ENCODE results near the gene TWSG1.
"Not testable (repeated sequence)": the region's sequence is repeated elsewhere in the genome, so short reads cannot be mapped to it uniquely, and the experiment has no call there.

TWSG1 gene

DNA sequence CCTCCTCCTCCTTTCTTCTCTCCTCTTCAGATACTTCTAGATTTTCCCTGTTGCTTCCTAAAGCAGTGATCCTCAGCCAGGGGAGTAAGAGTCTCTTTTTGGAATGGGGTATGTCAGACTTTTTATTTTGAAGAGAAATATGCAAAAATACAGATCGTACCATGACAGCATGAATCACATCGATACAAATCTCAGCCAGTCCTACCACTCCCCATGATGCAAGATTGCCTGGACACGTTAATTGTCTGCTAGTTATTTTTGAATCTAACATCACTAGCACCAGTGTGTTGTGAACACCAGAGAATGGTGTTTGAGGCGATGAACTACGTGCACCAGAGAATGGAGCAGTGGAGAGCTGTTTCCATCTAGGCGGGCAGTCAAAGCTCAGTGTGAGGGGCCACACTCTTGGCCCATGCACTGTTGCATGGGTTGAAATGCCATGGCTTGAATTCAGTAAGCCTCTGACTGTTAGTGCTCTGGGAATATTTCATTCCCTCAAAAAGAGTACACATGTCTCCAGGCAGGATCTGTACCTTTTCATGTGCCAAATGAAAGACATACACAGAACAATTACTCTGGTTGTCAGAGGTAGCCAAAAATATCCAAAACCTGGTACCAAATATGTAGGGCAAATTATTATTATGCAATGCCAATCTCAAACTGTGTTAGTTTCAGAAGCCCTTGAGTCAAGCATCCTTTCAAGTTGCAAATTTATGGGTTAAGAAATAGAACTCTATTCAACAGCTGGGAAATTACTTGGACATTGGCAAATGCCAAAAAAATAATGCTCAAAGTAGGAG, 94.5 kb downstream of the TWSG1 start:
- FAIRE-seq: no peak

DNA sequence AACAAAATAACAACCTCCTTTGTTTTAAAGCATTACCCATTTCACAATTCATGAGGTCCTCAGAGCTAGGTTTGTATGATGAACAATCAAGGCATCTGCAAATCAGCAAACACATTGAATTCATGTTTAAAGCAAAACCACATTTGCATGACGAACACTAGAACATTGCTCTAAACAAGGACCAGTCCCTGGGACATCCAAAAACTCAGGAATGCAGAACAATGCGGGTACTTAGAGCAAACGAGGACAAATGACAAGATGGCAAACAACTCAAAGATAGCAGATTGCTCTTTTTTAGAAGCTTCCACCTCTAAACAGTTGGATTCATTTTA, 95.1 kb downstream of the TWSG1 start:
- no peak for FAIRE-seq

DNA sequence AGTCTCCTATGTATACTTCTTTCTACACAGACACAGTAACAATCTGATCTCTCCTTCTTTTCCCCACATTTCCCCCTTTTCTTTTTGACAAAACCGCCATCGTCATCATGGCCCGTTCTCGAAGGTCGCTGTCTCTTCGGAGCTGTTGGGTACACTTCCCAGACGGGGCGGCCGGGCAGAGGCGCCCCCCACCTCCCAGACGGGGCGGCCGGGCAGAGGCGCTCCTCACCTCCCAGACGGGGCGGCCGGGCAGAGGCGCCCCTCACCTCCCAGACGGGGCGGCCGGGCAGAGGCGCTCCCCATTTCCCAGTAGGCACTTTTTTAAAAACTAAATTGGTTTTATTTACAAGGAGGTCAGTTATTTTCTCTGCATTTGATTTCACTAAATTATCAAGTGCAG, 95.7 kb downstream of the TWSG1 start:
- FAIRE-seq: not testable (repeated sequence)

DNA sequence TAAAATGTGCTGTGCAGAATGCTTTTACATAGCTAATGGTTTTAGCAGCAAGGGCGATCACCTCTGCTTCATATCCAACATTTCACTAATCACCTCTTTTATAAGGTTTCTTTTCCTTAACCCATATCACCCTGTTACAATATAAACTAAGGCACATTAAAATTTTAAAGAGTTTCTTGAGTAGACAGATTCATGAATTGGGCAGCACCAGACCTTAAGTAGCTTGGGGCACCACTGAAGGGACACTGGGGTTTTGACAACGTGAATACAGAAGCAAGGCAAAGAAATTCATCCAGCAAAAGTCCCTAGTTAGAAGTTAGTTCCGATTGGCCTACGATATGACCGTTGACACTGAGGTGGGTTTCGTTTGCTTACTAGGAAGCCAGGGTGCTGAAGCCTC, 96.7 kb downstream of the TWSG1 start:
- no peak for FAIRE-seq

DNA sequence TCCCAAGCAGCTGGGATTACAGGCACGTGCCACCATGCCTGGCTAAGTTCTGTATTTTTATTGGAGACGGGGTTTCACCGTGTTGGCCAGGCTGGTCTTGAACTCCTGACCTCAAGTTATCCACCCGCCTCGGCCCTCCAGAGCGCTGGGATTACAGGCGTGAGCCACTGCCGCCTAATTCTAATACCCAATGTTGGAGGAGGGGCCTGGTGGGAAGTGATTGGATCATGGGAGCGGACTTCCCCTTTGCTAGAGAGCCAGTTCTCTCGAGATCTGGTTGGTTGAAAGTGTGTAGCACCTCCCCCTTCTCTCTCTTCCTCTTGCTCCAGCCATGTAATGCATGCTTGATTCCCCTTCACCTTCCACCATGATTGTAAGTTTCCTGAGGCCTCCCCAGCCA, 98.5 kb downstream of the TWSG1 start:
- FAIRE-seq: not testable (repeated sequence)

DNA sequence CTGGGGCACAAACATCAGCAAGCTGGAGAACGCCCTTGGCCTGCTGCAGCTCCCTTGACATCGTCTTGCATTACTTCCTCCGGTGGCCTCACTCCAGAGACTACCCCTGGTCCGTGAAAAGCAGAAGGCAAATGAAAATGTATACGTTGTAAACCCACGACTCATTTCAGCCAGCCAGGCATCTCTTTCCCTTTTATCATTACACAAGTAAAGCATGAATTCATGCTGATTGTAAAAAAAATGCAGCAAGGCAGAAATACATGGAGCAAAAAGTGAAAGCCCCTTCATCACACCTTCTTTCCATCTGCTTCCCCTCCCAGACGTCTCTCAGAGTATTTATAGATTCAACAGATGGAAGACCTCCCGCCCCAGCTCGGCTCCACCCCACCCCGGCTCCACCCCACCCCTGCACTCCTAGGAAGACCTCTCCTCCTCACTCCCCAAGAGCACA, 99.1 kb downstream of the TWSG1 start:
- FAIRE-seq: no peak

DNA sequence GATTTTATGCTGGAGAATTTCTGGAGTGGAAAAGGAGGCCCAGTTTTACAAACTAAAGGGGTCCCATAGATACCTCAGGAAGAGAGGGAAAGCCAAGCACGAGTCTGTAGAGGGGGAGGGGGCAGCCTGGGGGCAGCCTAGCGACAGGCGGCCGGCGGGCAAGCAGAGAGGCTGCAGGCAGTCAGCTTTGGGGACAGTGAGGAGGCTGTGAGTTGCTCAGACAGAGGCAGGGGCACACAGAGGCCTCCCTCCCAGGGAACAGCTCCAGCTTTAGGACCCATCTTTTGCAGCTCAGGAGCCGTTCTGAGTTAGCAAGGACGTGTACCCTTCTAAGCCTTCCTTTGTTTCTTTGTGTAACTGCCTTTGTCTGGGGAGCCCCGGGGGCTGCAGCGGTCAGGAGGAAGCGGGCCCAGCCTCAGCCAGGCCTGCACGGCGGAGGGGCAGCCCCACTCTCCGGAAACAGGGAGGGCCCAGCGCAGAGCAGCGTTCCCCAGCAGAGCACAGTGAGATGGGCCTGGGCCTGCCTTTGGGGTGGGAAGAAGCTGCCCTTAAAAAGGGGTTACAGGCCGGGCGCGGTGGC, 99.6 kb downstream of the TWSG1 start:
- no peak for FAIRE-seq

DNA sequence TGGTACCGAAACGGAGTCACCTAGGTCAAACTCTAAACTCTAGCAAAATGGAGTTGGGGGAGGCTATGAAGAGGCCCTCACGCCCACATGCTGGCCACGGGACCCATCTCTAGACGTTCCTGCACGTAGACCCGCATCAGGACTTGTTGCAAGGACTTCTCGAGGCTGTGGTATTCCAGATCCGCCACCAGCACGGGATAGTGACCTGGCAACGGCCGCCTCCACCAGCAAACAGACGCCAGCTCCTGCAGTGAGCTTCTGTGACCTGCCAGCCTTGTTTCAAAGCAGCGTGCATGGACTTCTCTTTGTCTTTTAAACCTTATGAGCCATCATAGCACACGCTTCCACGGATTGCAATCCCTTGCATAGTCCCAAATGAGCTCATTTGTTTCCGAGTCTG, 100.5 kb downstream of the TWSG1 start:
- no peak for FAIRE-seq

DNA sequence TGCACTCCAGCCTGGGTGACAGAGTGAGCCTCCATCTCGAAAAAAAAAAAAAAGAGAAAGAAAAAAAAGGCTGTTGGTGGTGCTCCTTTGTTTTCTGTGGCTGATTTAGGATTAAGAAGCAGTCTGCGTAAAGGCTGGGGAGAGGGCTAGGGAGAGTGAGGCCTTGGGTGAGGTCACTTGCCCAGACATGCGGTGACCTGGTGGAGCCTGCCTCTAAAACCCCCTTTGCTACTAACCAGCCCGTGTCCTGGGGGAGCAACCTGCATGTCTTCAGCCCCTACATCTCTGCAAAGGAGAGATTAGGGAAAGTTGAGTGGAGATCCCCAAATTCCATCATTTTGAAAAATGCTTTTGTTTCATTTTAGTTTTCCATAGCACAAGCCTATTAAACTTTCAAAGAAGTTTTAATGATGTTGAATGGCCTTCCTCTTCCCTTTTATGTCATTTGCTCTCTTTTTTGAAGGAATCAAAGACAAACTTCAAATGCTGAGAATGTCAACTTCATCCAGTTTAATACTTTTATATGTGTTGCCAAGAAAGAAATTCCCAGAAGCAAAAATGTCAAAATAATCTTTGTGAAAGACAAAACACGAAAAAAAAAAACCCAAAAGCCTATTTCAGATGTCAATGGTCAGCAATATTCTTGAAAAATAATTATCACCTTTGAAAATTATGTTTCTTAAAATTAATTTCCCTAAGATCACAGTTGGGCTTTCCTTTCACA, 101.8 kb downstream of the TWSG1 start:
- FAIRE-seq: peak; percentile 98

DNA sequence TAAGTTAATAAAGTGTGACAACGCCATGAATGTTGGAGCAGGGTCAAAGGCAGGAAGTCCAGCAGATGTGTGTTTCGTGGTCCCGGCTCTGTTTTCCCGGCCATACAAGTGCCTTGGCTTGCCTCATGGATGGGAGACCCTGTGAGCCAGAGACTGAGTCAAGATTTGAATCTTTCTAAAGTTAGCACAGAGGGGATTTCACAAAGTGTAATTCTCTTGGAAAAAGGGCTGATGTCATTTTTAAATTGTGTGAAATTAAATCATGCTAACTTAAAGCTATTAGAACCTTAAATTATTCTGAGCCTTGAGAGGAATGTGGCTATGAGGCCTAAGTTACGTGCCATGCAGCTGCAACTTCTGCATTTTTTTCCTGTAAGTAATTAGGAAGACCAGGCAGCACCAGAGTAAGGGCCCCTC, 102.5 kb downstream of the TWSG1 start:
- no peak for FAIRE-seq

DNA sequence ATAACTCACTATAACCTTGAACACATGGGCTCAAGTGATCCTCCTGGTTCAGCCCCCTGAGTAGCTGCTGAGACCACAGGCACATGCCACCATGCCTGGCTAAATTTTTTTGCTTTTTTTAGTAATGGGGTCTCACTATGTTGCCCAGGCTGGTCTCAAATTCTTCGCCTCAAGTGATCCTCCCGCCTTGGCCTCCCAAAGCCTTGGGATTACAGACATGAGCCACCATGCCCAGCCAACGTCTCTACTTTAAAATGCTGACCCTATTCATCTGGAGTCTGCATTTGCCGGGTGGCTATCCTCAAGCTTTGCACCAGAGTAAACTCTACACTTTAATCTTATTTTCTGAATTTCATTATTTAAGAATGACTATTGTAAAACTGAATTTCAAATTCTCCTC, 103.1 kb downstream of the TWSG1 start:
- no peak for FAIRE-seq

DNA sequence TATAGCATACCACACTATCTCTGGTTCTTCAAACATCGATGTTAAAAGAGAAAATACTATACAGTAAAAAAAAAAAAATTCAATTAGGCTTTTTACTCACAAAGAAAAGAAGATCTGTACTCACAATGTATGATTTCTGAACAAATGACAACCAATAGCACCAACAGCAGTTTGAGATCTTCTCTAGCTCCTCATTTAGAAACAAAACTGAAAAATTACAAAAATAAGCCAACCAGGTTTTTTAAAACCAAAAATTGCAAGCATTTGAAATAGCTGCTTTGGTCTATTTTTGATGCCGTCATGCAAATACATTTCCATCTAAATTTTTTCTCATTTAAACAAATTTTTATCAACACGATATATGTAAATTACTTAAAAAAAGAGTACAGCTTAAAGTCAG, 106.5 kb downstream of the TWSG1 start:
- FAIRE-seq: no peak

DNA sequence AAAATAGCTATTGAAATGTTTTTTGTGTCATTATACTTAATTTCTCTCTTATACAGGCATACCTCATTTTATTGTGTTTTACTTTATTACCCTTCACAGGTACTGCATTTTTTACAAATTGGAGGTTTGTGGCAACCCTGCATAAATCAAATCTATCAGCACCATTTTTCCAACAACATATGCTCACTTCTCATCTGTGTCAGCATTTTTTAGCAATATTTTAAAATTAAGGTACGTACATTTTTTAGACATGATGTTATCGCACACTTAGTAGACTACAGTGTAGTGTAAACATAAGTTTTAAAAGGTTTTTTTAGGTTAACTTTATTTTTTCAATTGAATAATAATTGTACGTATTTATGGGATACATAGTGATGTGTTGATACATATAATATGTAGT, 110.0 kb downstream of the TWSG1 start:
- no peak for FAIRE-seq

DNA sequence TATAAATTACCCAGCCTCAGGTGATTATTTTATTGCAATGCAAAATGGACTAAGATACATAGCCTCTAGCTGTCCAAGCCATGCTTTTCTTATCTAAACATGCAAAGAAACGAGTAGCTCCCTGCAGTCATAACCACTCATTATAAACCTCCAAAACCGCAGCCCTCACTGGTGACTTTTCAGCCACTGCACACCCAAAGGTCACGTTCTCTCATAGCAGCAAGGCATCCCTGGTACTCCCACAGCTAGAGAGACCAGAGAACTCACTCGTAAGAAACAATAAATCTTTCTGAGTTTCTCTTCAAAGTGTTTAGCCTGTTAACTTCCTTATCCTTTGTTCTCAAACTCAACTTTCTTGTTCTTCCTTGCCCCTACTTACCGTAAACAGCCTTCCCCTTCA, 112.3 kb downstream of the TWSG1 start:
- FAIRE-seq: no peak

DNA sequence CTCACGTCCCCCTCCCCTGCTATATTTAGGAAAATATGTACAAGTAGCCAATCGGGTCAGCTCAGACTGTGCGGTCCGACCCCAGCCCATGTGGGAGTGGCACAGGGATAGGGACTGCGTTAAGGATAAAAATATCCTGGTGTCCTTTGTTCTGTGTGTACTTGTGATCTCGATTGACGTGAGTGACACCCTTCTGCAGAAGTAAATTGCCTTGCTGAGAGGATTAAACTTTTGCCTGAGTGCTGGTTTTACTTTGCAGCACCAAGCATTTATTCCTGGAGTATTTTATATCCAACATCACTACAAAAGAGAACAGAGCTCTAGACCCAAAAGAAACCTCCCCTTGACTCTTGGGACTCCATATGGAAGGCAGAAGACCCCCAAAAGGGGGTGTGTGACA, 112.8 kb downstream of the TWSG1 start:
- FAIRE-seq: no peak

DNA sequence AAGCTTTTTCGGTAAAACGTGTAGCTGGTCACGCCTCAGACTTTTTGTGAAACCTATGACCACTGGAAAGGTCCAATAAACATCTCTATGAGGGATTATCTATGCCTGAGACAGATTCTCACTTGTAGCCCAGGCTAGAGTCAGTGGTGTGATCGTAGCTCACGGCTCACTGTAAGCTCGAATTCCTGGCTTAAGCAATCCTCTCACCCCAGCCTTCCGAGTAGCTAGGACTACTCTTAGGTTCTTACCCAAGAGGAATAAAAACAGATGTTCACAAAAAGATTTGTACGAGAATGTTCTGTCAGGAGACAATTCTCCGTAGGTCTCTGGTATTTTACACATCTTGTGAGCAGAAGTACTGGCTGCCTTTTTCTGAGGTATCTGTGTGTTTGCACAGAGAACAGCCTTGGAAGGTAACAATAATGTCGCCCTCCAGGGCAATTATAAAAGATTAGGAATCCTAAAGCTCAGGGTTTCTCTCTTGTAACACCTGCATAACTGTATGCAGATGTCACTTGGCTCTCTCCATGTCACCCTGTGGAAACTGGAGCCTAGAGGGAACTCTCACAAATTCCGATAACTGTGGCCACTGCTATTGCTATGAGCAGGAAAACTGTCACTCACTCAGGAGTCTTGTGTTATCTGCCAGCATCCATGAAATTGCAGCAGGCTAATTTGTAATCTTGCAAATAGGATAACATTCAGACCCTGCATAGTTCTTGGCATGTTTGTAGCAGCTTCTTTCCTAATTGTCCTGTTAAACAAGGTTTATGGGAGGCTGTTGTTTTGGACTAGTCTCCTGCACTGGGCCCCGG, 115.2 kb downstream of the TWSG1 start:
- FAIRE-seq: no peak

DNA sequence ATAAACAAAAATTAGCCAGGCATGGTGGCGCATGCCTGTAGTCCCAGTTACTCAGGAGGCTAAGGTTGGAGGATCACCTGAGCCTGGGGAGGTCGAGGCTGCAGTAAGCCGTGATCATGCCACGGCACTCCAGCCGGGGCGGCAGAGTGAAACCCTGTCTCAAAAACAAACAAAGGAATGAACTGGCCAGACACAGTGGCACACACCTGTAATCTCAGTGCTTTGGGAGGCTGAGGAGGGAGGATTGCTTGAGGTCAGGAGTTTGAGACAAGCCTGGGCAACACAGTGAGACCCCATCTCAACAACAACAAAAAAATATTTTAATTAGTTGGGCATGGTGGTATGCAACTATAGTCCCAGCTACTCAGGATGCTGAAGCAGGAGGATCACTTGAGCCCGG, 116.3 kb downstream of the TWSG1 start:
- FAIRE-seq: not testable (repeated sequence)
